HG03378 (cell line): ENCODE measurements around the gene GPR176.

Experiments used
- ATAC-seq: cut with Tn5 transposase; IDR thresholded peaks from one replicate; pipeline ENCODE4 v1.9.1; 2021; ENCODE audit warnings: mild to moderate bottlenecking, moderate library complexity; ENCODE audit not compliant: unreplicated experiment

The GPR176 gene

GRCh38 chr15:39936681-39937080 is 16.6 kb upstream of the GPR176 start:
- ATAC-seq: no peak

- no peak for ATAC-seq
Measured at GRCh38 chr15:39936187-39936586, 16.1 kb upstream of the GPR176 start.

- no peak for ATAC-seq
Measured at GRCh38 chr15:39935241-39935640, 15.2 kb upstream of the GPR176 start.

GRCh38 chr15:39934397-39935071 is 14.5 kb upstream of the GPR176 start:
- ATAC-seq: peak; percentile 8

GRCh38 chr15:39931615-39932014 is 11.5 kb upstream of the GPR176 start:
- no peak for ATAC-seq

- no peak for ATAC-seq
Measured at GRCh38 chr15:39926526-39926925, 6.5 kb upstream of the GPR176 start.

GRCh38 chr15:39925112-39925842 is 5.2 kb upstream of the GPR176 start:
- no peak for ATAC-seq

- no peak for ATAC-seq
Measured at GRCh38 chr15:39924437-39924836, 4.4 kb upstream of the GPR176 start.

GRCh38 chr15:39922462-39923092 is 2.5 kb upstream of the GPR176 start:
- ATAC-seq: no peak

GRCh38 chr15:39921274-39921638 is 1.2 kb upstream of the GPR176 start:
- ATAC-seq: no peak

- peak; percentile 68 for ATAC-seq
Measured at GRCh38 chr15:39920510-39921273, 626 bp upstream of the GPR176 start.

- no peak for ATAC-seq
Measured at GRCh38 chr15:39919411-39919747, 687 bp downstream of the GPR176 start.

GRCh38 chr15:39918688-39919385 is 1.2 kb downstream of the GPR176 start:
- ATAC-seq: no peak

GRCh38 chr15:39914977-39915376 is 5.1 kb downstream of the GPR176 start:
- no peak for ATAC-seq

- no peak for ATAC-seq
Measured at GRCh38 chr15:39909007-39909406, 11.1 kb downstream of the GPR176 start.

GRCh38 chr15:39908186-39908585 is 11.9 kb downstream of the GPR176 start:
- ATAC-seq: no peak

GRCh38 chr15:39907216-39907615 is 12.8 kb downstream of the GPR176 start:
- ATAC-seq: no peak

GRCh38 chr15:39904115-39904514 is 16.0 kb downstream of the GPR176 start:
- no peak for ATAC-seq

GRCh38 chr15:39898317-39898716 is 21.7 kb downstream of the GPR176 start:
- no peak for ATAC-seq

- ATAC-seq: no peak
Measured at GRCh38 chr15:39896846-39897245, 23.2 kb downstream of the GPR176 start.

GRCh38 chr15:39896101-39896500 is 24.0 kb downstream of the GPR176 start:
- no peak for ATAC-seq
